ENCODE results near the gene CFAP410.
A peak's percentile ranks its signal among the peaks of the same experiment; 100 is the strongest.
"Not testable (repeated sequence)": the region's sequence is repeated elsewhere in the genome, so short reads cannot be mapped to it uniquely, and the experiment has no call there.

The CFAP410 gene

GRCh38 chr21:44368711-44369446, 29.7 kb upstream of the CFAP410 start:
- DNase-seq = no peak

GRCh38 chr21:44366586-44367211, 27.5 kb upstream of the CFAP410 start:
- no peak for DNase-seq

- no peak for DNase-seq
Measured at GRCh38 chr21:44365967-44366585, 26.9 kb upstream of the CFAP410 start.

GRCh38 chr21:44365251-44365966, 26.2 kb upstream of the CFAP410 start:
- no peak for DNase-seq

- DNase-seq = no peak
Measured at GRCh38 chr21:44364151-44365053, 25.2 kb upstream of the CFAP410 start.

- DNase-seq = no peak
Measured at GRCh38 chr21:44363278-44363677, 24.1 kb upstream of the CFAP410 start.

GRCh38 chr21:44361903-44362302, 22.7 kb upstream of the CFAP410 start:
- DNase-seq = not testable (repeated sequence)

GRCh38 chr21:44360159-44360558, 21.0 kb upstream of the CFAP410 start:
- DNase-seq = no peak

GRCh38 chr21:44359396-44359795, 20.2 kb upstream of the CFAP410 start:
- no peak for DNase-seq

- DNase-seq = no peak
Measured at GRCh38 chr21:44357064-44357837, 18.1 kb upstream of the CFAP410 start.

GRCh38 chr21:44356636-44357035, 17.4 kb upstream of the CFAP410 start:
- no peak for DNase-seq

GRCh38 chr21:44356160-44356559, 17.0 kb upstream of the CFAP410 start:
- no peak for DNase-seq

- no peak for DNase-seq
Measured at GRCh38 chr21:44354775-44355771, 15.9 kb upstream of the CFAP410 start.

- no peak for DNase-seq
Measured at GRCh38 chr21:44354001-44354405, 14.8 kb upstream of the CFAP410 start.

GRCh38 chr21:44353191-44353970, 14.2 kb upstream of the CFAP410 start, which contains the start of gene TRPM2:
TRPM2 (plus strand) TSS chr21:44353621; CDS start chr21:44353701, 80 bp downstream.
- peak; percentile 12 for DNase-seq

- no peak for DNase-seq
Measured at GRCh38 chr21:44352253-44352860, 13.2 kb upstream of the CFAP410 start.

- DNase-seq = no peak
Measured at GRCh38 chr21:44351535-44352252, 12.5 kb upstream of the CFAP410 start.
